Activated naive CD4-positive, alpha-beta T cell treated with anti-CD3 and anti-CD28 coated beads for 36 hours (primary cell): Measurements from ENCODE around the gene C17orf114.
A peak's percentile ranks its signal among the peaks of the same experiment; 100 is the strongest.

ENCODE experiments used
- CTCF ChIA-PET: fragments of 350-600 bp; sonication (Branson Sonifier 250); formaldehyde crosslinking; loops from one replicate; lab custom pipeline; 2021; ENCODE audit warnings: antibody characterized with exemption; lab: Charles Lee
- DNase-seq: peaks from one replicate; pipeline ENCODE4 v3.0.0-alpha.2; 2020
- H3K27ac Mint-ChIP-seq: one replicate; pipeline ENCODE4 v1.8.0; 2021; ENCODE audit warnings: mild to moderate bottlenecking, mixed read lengths
- H3K27me3 Mint-ChIP-seq: one replicate; pipeline ENCODE4 v1.8.0; 2021; ENCODE audit warnings: low read depth, mixed read lengths
- H3K36me3 Mint-ChIP-seq: one replicate; pipeline ENCODE4 v1.8.0; 2021; ENCODE audit warnings: low read depth, mixed read lengths
- H3K4me1 Mint-ChIP-seq: one replicate; pipeline ENCODE4 v1.8.0; 2021; ENCODE audit warnings: low read depth, mixed read lengths
- H3K4me3 Mint-ChIP-seq: one replicate; pipeline ENCODE4 v1.8.0; 2021; ENCODE audit warnings: mild to moderate bottlenecking, moderate library complexity, mixed read lengths
- H3K9me3 Mint-ChIP-seq: one replicate; pipeline ENCODE4 v1.8.0; 2021; ENCODE audit warnings: mixed read lengths
- intact Hi-C: fragments of 100-400 bp; cut with micrococcal nuclease; formaldehyde crosslinking; loops from one replicate; pipeline ENCODE4 v1.15.1; 2023

The C17orf114 gene

DNA sequence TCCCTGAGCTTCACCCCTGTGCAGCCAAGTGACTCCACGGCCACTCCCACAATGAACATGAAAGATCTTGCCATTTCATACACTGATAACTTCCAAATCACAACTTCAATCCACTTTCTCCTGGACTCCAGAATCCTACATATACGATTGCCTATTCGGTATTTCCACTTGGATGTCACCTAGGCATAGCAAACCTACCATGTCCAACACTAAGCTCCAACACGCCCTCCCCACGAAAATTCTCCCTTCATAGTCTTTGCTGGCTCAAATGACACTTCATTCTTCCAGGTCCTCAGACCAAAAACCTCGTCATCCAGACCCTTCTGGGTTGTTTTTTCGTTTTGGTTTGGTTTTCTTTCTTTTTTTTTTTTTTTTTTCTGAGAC is 11.4 kb downstream of the C17orf114 start:
- Mint-ChIP-seq H3K4me3 (peak overlapping the region; percentile 85), H3K4me1 (peaks cover 30% of the 10 kb centered on the region), H3K9me3 (no peaks in the 10 kb centered on the region), H3K36me3 (peaks cover 2% of the 10 kb centered on the region), H3K27me3 (peaks cover 32% of the 10 kb centered on the region), H3K27ac (peak overlapping the region; percentile 95)
- no peak for DNase-seq
- CTCF ChIA-PET, result interaction anchor here (0.6 to 3.0 kb wide), 22 partner anchors 8 to 226 kb away, joined by 3 to 12 read pairs (median 4); partner anchors contain the start of genes ARRB2, PLD2, RNF167 and SLC25A11
- intact Hi-C loops, result loop anchor here (1.0 to 2.0 kb wide), 8 partner anchors 17 to 158 kb away; partner anchors contain the start of genes ARRB2, CXCL16, MED11 and MINK1

DNA sequence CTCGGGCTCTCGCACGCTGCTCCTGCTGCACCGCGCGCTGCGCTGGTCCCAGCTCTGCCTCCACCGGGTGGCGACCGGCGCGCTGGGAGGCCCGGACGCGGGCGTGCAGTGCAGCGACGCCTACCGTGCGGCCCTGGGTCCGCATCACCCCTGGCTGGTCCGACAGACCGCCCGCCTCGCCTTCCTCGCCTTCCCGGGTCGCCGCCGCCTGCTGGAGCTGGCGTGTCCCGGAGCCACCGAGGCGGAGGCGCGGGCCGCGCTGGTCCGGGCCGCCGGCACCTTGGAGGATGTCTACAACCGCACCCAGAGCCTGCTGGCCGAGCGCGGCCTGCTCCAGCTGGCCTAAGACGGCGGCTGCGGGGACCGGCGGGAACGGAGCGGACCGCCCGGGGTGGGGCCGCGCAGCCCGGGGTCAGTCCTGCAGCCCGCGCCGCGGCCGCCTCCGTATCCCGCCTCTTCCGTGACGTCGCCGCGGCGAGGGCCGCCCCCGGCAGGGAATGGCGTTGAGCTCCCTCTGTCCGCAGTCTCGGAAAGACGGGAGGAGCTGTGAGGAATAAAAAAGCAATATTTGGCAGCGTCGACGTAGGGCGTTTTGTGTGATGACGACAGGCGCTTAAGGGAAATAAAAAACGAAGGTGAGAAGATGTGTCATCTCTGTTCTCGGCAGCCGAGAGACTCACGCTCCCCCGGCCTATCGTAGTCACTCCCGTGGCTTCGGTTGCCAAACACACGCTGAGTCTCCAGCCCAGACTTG is 12.0 kb downstream of the C17orf114 start:
- peaks cover 2% of the 10 kb centered on the region for H3K36me3 Mint-ChIP-seq
- CTCF ChIA-PET, result interaction anchor here (0.6 to 3.0 kb wide), 28 partner anchors 8 to 233 kb away, joined by 3 to 12 read pairs (median 4); partner anchors contain the start of genes ARRB2, CHRNE, PLD2 and RNF167

DNA sequence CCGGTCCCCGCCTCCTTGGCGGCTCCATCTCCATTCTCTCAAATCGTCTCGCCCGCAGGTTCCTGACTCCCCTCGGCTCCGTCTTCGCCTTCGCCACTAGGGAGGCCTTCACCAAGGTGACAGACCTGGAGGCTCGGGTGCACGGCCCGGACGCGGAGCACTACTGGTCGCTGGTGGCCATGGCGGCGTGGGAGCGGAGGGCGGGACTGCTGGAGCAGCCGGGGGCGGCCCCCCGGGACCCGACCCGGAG is 12.5 kb downstream of the C17orf114 start:
- Mint-ChIP-seq H3K27me3 (peaks cover 40% of the 10 kb centered on the region), H3K27ac (peak overlapping the region; percentile 46), H3K9me3 (no peaks in the 10 kb centered on the region), H3K4me1 (peaks cover 31% of the 10 kb centered on the region), H3K4me3 (peak overlapping the region; percentile 85), H3K36me3 (peaks cover 2% of the 10 kb centered on the region)
- intact Hi-C loops, result loop anchor here (10.0 kb wide), 1 partner anchor 225 kb away; the partner anchor contains the start of gene GGT6
- DNase-seq, result no peak
- CTCF ChIA-PET, result interaction anchor here (0.7 to 3.0 kb wide), 21 partner anchors 8 to 232 kb away, joined by 3 to 12 read pairs (median 4); partner anchors contain the start of genes ARRB2, CHRNE, PLD2 and RNF167

More for the DNA sequence above, 12.0 kb downstream of the C17orf114 start:
- H3K4me3 Mint-ChIP-seq, result peak overlapping the region; percentile 85
- H3K27ac Mint-ChIP-seq, result peak overlapping the region; percentile 95
- no peaks in the 10 kb centered on the region for H3K9me3 Mint-ChIP-seq
- peaks cover 30% of the 10 kb centered on the region for H3K4me1 Mint-ChIP-seq
- peak; percentile 93 for DNase-seq
- H3K27me3 Mint-ChIP-seq, result peaks cover 38% of the 10 kb centered on the region
- intact Hi-C loops, result loop anchor here (1.0 to 10.0 kb wide), 9 partner anchors 17 to 225 kb away; partner anchors contain the start of genes ARRB2, CXCL16, GGT6 and MED11

DNA sequence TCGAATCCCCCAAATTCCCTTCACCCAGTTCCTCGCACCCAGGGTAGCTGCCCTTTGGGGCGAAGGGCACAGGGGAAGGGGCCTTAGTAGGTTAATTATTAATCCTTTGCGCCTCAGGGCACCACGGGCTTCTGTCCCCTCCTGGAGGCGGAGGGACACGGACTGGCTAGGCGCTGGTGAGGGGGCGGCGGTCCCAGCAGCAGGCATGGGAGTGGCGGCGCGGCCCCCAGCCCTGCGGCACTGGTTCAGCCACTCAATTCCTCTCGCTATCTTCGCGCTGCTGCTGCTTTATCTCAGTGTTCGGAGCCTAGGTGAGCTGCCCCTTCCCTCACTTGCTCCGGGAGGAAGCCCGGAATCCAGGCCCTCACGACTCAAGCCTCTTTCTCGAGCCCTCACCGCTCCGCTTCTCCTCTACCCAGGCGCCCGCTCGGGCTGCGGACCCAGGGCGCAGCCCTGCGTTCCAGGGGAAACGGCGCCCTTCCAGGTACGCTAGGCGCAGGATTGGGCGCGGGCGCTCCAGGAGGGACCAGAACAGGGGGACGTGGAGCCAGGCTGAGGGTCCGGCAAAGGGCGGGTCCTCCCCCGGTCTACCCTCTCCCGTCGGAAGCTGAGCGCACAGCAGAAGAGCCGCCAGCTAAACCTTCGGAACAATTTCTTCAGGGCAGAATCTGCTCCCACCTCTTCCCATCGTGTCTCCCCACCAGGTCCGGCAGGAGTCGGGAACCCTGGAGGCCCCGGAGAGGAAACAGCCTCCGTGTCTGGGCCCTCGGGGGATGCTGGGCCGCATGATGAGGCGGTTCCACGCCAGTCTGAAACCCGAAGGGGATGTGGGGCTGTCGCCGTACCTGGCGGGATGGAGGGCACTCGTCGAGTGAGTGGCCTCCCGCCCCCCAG is 13.1 kb downstream of the C17orf114 start, which contains the start of gene GLTPD2:
GLTPD2 (plus strand) TSS at position 158 of the 894 bp plus-strand sequence; CDS start at position 206, 48 bp downstream.
- H3K4me3 Mint-ChIP-seq, result peak within 1 kb of the TSS; percentile 85
- peak within 1 kb of the TSS; percentile 46 for H3K27ac Mint-ChIP-seq
- H3K9me3 Mint-ChIP-seq, result no peaks in the 10 kb centered on the region
- H3K4me1 Mint-ChIP-seq, result peaks cover 33% of the 10 kb centered on the region
- intact Hi-C loops, result loop anchor here (10.0 kb wide), 1 partner anchor 224 kb away; the partner anchor contains the start of gene GGT6
- CTCF ChIA-PET, result interaction anchor here (0.7 to 3.0 kb wide), 15 partner anchors 9 to 232 kb away, joined by 3 to 12 read pairs (median 3); partner anchors contain the start of genes ARRB2, C17orf107, CHRNE and PLD2
- peaks cover 46% of the 10 kb centered on the region for H3K27me3 Mint-ChIP-seq
- no peak for DNase-seq
- H3K36me3 Mint-ChIP-seq, result peaks cover 2% of the 10 kb centered on the region

DNA sequence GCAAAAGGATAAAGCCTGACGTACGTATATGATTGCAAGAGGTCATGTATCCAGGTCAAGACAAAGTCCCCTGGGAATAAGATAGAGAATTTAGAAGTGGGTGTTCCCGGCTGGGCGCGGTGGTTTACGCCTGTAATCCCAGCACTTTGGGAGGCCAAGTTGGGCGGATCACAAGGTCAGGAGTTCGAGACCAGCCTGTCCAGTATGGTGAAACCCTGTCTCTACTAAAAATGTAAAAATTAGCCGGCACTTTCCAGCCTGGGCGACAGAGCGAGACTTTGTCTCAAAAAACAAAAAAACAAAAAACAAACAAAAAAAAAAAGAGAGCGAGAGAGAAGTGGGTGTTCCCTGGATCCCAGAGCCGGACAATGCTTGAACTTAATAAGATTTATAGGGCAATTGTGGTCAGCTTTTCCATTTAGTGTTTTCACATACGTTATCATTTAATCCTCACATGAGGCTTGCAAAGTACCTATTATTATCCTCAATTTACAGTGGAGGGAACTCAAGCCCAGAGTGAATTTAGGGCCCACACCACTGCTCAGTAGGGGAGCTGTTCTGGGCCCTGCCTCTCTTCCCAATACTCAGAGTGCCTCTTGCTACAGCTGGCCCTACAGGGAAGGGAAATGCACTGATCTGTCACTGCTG is 13.8 kb downstream of the C17orf114 start:
- CTCF ChIA-PET, result interaction anchor here (0.7 to 3.0 kb wide), 7 partner anchors 8 to 111 kb away, joined by 3 to 10 read pairs (median 3); partner anchors contain the start of genes C17orf107, PLD2 and PSMB6
- peaks cover 33% of the 10 kb centered on the region for H3K4me1 Mint-ChIP-seq
- no peaks in the 10 kb centered on the region for H3K9me3 Mint-ChIP-seq
- no peak for DNase-seq
- H3K27me3 Mint-ChIP-seq, result peaks cover 53% of the 10 kb centered on the region
- peaks cover 2% of the 10 kb centered on the region for H3K36me3 Mint-ChIP-seq
- peak overlapping the region; percentile 85 for H3K4me3 Mint-ChIP-seq
- intact Hi-C loops, result loop anchor here (10.0 kb wide), 1 partner anchor 223 kb away; the partner anchor contains the start of gene GGT6
- H3K27ac Mint-ChIP-seq, result no peak overlapping the region

DNA sequence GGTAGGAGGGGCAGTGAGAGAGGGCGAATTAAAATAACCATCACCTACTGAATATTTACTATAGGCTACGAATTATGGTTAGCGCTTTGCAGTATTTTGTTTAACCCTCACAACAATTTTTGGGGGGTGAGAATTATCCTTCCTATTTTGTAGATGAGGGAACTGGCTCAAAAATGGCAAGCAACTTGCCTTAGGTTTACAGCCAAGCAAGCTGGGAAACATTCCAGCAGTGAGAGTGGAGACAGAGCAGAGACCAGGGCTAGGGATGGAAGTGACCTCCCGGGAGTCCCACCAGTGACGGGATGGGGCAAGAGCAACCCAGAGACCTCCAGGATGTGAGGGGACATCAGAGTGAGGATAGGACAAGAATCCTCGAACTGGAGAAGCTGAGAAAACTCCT is 15.6 kb downstream of the C17orf114 start:
- CTCF ChIA-PET, result interaction anchor here (0.7 to 1.2 kb wide), 4 partner anchors 12 to 99 kb away, joined by 3 to 4 read pairs (median 4); no protein-coding TSS in a partner anchor
- H3K9me3 Mint-ChIP-seq, result no peaks in the 10 kb centered on the region
- H3K4me3 Mint-ChIP-seq, result no peak overlapping the region
- intact Hi-C loops, result loop anchor here (10.0 kb wide), 1 partner anchor 222 kb away; the partner anchor contains the start of gene GGT6
- H3K27me3 Mint-ChIP-seq, result peaks cover 66% of the 10 kb centered on the region
- peaks cover 2% of the 10 kb centered on the region for H3K36me3 Mint-ChIP-seq
- no peak overlapping the region for H3K27ac Mint-ChIP-seq
- peaks cover 33% of the 10 kb centered on the region for H3K4me1 Mint-ChIP-seq
- DNase-seq, result no peak

DNA sequence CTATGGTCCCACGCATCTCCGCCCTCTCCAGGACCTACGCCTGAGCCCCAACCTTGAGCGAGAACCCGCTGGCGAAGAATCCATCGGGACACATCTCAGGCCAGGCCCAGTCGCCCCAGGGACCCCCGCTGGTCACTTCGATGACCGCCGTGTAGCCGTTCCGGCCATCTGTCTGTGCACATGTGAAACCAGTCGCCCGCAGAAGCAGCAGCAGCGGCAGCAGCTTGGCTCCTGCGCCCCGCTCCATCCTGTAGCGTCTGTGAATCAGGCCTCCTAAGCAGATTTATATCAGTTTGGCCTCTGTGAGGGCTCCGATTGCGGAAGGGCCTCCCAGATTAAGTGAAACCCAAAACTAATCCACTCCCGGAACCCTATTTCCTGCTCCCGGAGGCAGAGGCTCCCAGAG is 16.0 kb downstream of the C17orf114 start, which contains the start of gene VMO1:
VMO1 (minus strand) TSS at position 259 of the 406 bp plus-strand sequence; CDS start at position 247, 12 bp downstream.
- H3K27me3 Mint-ChIP-seq, result peaks cover 66% of the 10 kb centered on the region
- H3K9me3 Mint-ChIP-seq, result no peaks in the 10 kb centered on the region
- intact Hi-C loops, result loop anchor here (10.0 kb wide), 1 partner anchor 221 kb away; the partner anchor contains the start of gene GGT6
- peak within 1 kb of the TSS; percentile 36 for H3K4me3 Mint-ChIP-seq
- peaks cover 31% of the 10 kb centered on the region for H3K4me1 Mint-ChIP-seq
- peaks cover 2% of the 10 kb centered on the region for H3K36me3 Mint-ChIP-seq
- DNase-seq, result peak; percentile 26
- CTCF ChIA-PET, result interaction anchor here (0.7 to 1.2 kb wide), 3 partner anchors 11 to 99 kb away, joined by 3 to 4 read pairs (median 4); no protein-coding TSS in a partner anchor
- no peak within 1 kb of the TSS for H3K27ac Mint-ChIP-seq

DNA sequence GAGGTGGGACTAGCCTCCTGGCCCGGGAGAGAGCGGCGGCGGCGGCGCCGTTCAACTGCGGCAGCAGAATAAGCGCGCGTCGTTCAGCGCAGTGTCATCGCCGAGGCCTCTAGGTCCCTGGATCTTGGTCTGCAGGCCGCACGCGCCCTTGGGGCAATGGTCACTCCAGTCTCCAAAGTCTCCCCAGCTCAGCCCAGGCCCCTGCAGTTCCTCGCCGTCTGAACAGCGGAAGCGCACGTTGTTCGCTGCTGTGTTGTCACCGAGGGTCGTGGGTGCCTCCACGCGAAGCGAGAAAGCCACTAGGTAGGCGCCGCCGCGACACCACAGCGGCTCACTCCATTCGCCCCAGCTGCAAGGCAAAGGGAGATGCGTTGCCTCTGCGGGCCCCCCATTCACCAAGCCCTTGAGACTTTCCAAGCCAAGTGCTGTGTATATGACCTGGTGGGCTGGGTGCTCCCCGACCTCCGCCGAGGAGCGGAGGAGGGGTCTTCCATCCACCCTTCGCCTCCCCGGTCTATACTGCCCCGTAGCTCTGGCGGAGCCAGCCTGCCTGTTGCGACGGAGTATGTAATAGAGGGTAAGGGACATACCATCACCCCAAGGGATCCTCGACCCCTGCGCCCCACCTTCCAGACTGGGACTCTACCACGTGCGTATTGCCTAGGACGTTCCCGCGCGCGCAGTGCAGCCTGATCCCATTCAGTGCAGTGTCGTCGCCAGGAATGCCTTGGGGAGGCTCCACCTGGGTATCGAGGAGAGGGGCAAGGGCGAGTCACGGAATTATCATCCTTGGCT is 16.6 kb downstream of the C17orf114 start:
- H3K36me3 Mint-ChIP-seq, result peaks cover 2% of the 10 kb centered on the region
- H3K27me3 Mint-ChIP-seq, result peaks cover 69% of the 10 kb centered on the region
- no peaks in the 10 kb centered on the region for H3K9me3 Mint-ChIP-seq
- peak overlapping the region; percentile 36 for H3K4me3 Mint-ChIP-seq
- peaks cover 26% of the 10 kb centered on the region for H3K4me1 Mint-ChIP-seq
- CTCF ChIA-PET, result interaction anchor here (1.2 kb wide), 1 partner anchor 11 kb away, joined by 3 read pairs; no protein-coding TSS in a partner anchor
- no peak overlapping the region for H3K27ac Mint-ChIP-seq
- no peak for DNase-seq
- intact Hi-C loops, result loop anchor here (10.0 kb wide), 1 partner anchor 221 kb away; the partner anchor contains the start of gene GGT6

DNA sequence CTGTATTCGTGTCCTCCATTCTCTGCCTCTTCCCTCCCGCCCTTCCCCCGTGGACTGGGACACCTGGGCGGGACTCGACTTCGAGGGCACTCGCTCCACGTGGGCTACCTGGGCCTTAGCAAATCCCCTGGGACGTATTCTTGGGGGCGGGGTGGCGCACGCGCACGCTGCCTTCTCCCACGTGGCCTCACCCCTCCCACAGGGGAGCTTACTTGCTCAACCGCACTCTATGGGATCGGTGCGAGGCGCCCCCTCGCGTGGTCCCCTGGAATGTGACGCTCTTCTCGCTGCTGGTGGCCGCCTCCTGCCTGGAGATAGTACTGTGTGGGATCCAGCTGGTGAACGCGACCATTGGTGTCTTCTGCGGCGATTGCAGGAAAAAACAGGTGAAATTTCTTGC is 19.5 kb downstream of the C17orf114 start:
- H3K4me3 Mint-ChIP-seq, result no peak overlapping the region
- CTCF ChIA-PET, result interaction anchor here (2.0 kb wide), 1 partner anchor 50 kb away, joined by 8 read pairs; no protein-coding TSS in a partner anchor
- H3K9me3 Mint-ChIP-seq, result no peaks in the 10 kb centered on the region
- peaks cover 19% of the 10 kb centered on the region for H3K4me1 Mint-ChIP-seq
- intact Hi-C loops, result loop anchor here (10.0 kb wide), 1 partner anchor 218 kb away; the partner anchor contains the start of gene GGT6
- H3K27ac Mint-ChIP-seq, result no peak overlapping the region
- no peaks in the 10 kb centered on the region for H3K36me3 Mint-ChIP-seq
- peaks cover 62% of the 10 kb centered on the region for H3K27me3 Mint-ChIP-seq
- peak; percentile 48 for DNase-seq

DNA sequence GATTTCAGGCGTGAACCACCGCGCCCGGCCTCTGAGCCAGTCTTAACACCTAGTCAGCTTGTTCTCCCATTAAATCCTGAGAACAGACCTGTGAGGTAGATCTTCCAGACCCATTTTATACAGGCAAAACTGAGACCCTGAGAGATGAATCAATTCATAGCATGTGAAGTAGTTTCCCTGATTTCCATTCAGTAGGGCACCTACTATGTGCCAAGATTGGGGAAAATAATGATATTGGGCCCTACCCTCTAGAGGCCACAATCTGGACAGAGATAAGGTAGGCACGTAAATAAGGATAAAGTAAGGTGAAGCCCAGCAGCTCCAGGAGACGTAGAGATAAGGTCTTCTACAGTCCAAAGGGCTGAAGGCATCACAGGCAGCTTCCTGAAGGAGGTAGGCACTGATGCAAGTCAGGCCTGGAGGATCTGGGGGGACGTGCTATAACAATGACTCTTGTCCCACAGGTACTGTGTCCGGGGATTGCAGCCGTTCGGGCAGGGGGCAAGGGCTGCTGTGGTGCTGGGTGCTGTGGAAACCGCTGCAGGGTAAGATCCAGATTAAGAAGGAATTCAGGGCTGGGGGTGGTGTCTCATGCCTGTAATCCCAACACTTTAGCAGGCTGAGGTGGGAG is 21.7 kb downstream of the C17orf114 start:
- no peak overlapping the region for H3K4me3 Mint-ChIP-seq
- H3K27me3 Mint-ChIP-seq, result peaks cover 42% of the 10 kb centered on the region
- DNase-seq, result no peak
- intact Hi-C loops, result loop anchor here (10.0 kb wide), 1 partner anchor 216 kb away; the partner anchor contains the start of gene GGT6
- CTCF ChIA-PET, result interaction anchor here (2.6 kb wide), 1 partner anchor 10 kb away, joined by 8 read pairs; no protein-coding TSS in a partner anchor
- H3K27ac Mint-ChIP-seq, result no peak overlapping the region
- H3K9me3 Mint-ChIP-seq, result no peaks in the 10 kb centered on the region
- no peaks in the 10 kb centered on the region for H3K36me3 Mint-ChIP-seq
- peaks cover 5% of the 10 kb centered on the region for H3K4me1 Mint-ChIP-seq
